GM10266 (cell line): ENCODE measurements around the gene TET2.

Experiments used
- DNase-seq: peaks from one replicate; pipeline ENCODE4 v3.0.0; 2012; ENCODE audit errors: extremely low spot score
- TF ChIP-seq, protein P1 (sequence below): IDR thresholded peaks from 2 replicates; pipeline ENCODE4 v1.5.1; 2012; ENCODE audit warnings: mild to moderate bottlenecking, low read depth; ENCODE audit not compliant: control insufficient read depth, insufficient read depth; ENCODE audit errors: missing control alignments

The TET2 gene

GRCh38 chr4:105246712-105247111 lies 100.0 kb downstream of the TET2 start:
- TF ChIP-seq, protein P1, sequence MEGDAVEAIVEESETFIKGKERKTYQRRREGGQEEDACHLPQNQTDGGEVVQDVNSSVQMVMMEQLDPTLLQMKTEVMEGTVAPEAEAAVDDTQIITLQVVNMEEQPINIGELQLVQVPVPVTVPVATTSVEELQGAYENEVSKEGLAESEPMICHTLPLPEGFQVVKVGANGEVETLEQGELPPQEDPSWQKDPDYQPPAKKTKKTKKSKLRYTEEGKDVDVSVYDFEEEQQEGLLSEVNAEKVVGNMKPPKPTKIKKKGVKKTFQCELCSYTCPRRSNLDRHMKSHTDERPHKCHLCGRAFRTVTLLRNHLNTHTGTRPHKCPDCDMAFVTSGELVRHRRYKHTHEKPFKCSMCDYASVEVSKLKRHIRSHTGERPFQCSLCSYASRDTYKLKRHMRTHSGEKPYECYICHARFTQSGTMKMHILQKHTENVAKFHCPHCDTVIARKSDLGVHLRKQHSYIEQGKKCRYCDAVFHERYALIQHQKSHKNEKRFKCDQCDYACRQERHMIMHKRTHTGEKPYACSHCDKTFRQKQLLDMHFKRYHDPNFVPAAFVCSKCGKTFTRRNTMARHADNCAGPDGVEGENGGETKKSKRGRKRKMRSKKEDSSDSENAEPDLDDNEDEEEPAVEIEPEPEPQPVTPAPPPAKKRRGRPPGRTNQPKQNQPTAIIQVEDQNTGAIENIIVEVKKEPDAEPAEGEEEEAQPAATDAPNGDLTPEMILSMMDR, result no peak
- no peak for DNase-seq

DNA sequence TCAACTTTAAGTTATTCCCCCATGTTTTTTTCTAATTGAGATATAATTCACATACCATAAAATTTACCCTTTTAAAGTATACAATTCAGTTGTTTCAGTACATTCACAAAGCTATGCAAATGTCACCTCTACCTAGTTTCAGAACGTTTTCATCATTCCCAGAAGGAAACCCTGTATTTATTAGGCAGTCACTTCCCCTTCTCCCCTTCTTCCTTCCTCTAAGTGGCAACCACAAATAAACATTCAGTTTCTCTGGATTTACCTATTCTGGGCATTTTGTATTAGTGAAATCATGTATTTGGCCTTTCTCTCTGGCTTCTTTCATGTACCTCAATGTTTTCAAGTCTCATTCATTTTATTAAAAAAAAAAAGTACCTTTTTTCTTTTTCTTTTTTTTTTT lies 101.9 kb downstream of the TET2 start:
- TF ChIP-seq, protein P1, result no peak
- no peak for DNase-seq

DNA sequence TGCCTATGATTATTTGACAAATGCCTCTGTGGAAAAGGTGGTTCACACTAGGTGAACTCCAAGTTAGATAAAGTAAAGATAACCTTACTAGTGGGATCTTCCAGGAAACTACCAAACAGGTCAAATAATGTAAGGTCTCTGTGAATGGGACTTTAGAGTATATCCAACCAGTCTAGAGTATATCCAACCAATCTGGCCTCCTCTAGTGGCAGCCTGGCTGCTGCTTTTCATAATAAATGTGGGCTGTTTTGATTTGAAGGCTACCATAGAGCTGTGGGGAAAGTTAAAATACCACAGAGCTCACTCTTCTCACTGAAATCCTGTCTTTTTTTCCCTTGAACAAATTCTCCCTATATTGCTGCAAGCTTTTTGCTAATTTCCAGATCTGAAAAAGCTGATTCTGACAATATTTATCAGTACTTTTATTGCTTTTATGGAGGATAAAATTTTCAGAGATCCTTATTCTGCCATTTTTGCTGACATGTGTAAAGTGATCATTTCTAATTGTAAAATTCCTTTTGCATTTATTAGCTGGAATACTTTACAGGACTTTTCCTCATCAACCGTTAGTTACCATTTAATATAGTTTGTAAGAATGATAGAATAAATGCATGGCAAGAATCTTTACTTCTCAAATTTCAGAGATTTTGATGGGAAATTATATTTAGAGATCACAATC lies 111.3 kb downstream of the TET2 start:
- DNase-seq, result no peak
- TF ChIP-seq, protein P1, result no peak

GRCh38 chr4:105265689-105266088 lies 119.0 kb downstream of the TET2 start:
- no peak for DNase-seq
- TF ChIP-seq, protein P1, result no peak

GRCh38 chr4:105267280-105267679 lies 120.6 kb downstream of the TET2 start:
- TF ChIP-seq, protein P1, result no peak
- no peak for DNase-seq

GRCh38 chr4:105272002-105272401 lies 125.3 kb downstream of the TET2 start:
- TF ChIP-seq, protein P1, result no peak
- DNase-seq, result no peak

DNA sequence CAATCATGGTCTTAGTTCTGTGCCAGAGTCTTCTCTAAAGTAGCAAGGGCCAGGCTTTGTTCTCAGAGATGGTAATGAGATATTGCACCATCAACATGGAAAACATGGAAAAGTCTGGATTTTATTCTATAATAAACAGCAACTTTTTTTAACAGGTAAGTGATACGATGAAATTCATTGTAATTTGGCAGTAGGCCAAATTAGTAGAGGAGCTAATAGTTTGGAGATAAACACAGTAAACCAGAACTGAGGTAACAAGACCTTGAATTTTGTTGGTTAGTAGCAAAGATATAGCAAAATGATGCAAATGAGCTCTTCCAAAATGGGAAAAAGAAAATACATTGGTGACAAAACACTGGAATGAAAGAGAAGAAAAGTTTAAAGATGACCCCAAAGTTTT lies 126.6 kb downstream of the TET2 start:
- no peak for DNase-seq
- TF ChIP-seq, protein P1, result no peak
